Fibroblast of pulmonary artery (primary cell): ENCODE results near the gene FBXL17.

ENCODE experiments used
- DNase-seq: peaks from one replicate; pipeline ENCODE4 v3.0.0-alpha.2; 2010; ENCODE audit warnings: low read depth
- H3K4me3 ChIP-seq: replicated peaks from 2 replicates; pipeline ENCODE4 v1.5.1; 2011; ENCODE audit warnings: low read depth, mild to moderate bottlenecking, control low read depth, low read length, moderate library complexity
- CTCF ChIP-seq: IDR thresholded peaks from 2 replicates; pipeline ENCODE4 v1.5.1; 2011; ENCODE audit warnings: mild to moderate bottlenecking, control low read depth, low read length, inconsistent platforms; ENCODE audit errors: missing control alignments

FBXL17 gene

GRCh38 chr5:108320231-108320630 is 61.7 kb downstream of the FBXL17 start:
- no peak for DNase-seq
- TF ChIP-seq CTCF: no peak
- H3K4me3 ChIP-seq: no peak overlapping the region

GRCh38 chr5:108315829-108316228 is 66.1 kb downstream of the FBXL17 start:
- no peak for TF ChIP-seq CTCF
- no peak for DNase-seq

GRCh38 chr5:108312258-108312657 is 69.6 kb downstream of the FBXL17 start:
- no peak for TF ChIP-seq CTCF
- H3K4me3 ChIP-seq: no peak overlapping the region
- DNase-seq: no peak

More at GRCh38 chr5:108315829-108316228, 66.1 kb downstream of the FBXL17 start:
- H3K4me3 ChIP-seq: no peak overlapping the region

GRCh38 chr5:108311682-108312081 is 70.2 kb downstream of the FBXL17 start:
- TF ChIP-seq CTCF: no peak
- no peak overlapping the region for H3K4me3 ChIP-seq
- DNase-seq: no peak

GRCh38 chr5:108303611-108304010 is 78.3 kb downstream of the FBXL17 start:
- no peak for TF ChIP-seq CTCF
- DNase-seq: no peak
- no peak overlapping the region for H3K4me3 ChIP-seq

GRCh38 chr5:108303086-108303485 is 78.8 kb downstream of the FBXL17 start:
- H3K4me3 ChIP-seq: no peak overlapping the region
- no peak for DNase-seq
- no peak for TF ChIP-seq CTCF

- DNase-seq: no peak
- no peak overlapping the region for H3K4me3 ChIP-seq
- TF ChIP-seq CTCF: no peak
Measured at GRCh38 chr5:108297042-108297601, 84.8 kb downstream of the FBXL17 start.
